GM18873 (cell line): ENCODE measurements around the gene FASTKD2.

Experiments
- ATAC-seq: cut with Tn5 transposase; IDR thresholded peaks from one replicate; pipeline ENCODE4 v1.9.1; 2021; ENCODE audit warnings: mild to moderate bottlenecking, moderate library complexity, moderate number of reproducible peaks; ENCODE audit not compliant: unreplicated experiment, low FRiP score

The FASTKD2 gene

GRCh38 chr2:206833291-206833690 is 67.9 kb downstream of the FASTKD2 start:
- ATAC-seq = no peak

DNA sequence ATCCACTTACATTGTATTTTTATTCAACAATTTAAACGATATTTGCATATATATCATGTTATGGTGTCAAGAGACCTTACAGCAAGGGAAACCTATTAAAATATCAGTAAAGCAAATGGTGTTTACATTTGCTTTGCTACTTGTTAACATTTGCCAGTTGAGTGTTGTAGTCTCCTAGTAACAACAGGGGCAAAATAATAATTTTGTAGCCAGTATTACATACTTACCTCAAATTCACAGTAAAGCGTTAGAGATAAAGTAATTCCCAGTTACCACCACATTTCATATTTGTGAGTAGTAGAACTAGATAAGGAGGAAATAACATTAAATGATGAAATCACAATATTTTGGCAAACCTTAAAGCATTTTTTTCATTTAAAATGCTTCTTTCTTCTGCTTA is 71.3 kb downstream of the FASTKD2 start:
- no peak for ATAC-seq

- ATAC-seq = no peak
Measured at GRCh38 chr2:206837775-206838174, 72.4 kb downstream of the FASTKD2 start.

DNA sequence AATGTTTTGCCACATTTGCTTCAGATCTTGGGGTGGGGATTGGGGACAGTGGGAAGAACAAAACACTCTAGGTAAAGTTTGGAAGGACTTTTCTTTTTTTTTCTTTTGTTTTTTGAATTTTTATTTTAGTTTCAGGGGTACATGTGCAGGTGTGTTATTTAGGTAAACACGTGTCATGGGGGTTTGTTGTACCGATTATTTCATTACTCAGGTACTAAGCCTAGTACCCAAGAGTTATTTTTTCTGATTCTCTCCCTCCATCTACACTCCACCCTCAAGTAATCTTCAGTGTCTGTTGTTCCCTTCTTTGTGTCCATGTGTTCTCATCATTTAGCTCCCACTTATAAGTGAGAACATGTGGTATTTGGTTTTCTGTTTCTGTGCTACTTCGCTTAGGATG is 73.3 kb downstream of the FASTKD2 start:
- no peak for ATAC-seq

DNA sequence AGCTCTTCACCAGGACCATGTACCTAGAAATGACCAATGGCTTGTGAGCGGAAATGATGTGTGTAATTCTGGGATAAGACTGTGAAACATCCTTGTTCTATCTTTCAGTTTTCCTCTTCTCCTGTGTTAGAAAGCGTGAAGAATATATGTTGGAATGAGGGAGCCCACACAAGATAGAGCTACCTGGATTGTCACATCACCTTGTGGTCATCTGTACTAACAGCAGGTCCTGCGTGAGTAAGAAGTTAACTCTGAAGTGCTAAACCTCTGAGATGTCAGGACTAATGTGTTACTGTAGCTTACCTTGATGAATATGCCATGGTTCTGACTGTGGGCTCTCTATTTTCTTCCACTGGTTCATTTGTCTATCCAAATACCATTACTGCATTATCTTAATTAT is 75.6 kb downstream of the FASTKD2 start:
- ATAC-seq = no peak
